HEK293 (cell line): ENCODE results near the gene ALDH8A1.

Experiments
- CTCF ChIA-PET: fragments of 350-600 bp; formaldehyde crosslinking; extraction: SDS; loops from one replicate; lab custom pipeline; 2021; ENCODE audit warnings: antibody characterized with exemption; lab: Yijun Ruan, JAX
- POLR2A ChIA-PET: fragments of 300-600 bp; formaldehyde crosslinking; extraction: SDS; loops from one replicate; lab custom pipeline; 2020; ENCODE audit warnings: antibody characterized with exemption, inconsistent platforms; lab: Yijun Ruan, JAX
- H3K27ac ChIP-seq: fragments of 200-500 bp; sonication (Bioruptor generic); 2 replicates; pipeline ENCODE4 v1.5.1; 2014; ENCODE audit warnings: low read depth, low read length, control low read depth, inconsistent platforms; ENCODE audit errors: extremely low read depth
- H3K36me3 ChIP-seq, 2 experiments: fragments of 200-500 bp in 1 of 2; sonication (Bioruptor generic) in 1 of 2; 1 replicate in 1 of 2; 2 replicates in 1 of 2; pipeline ENCODE4 v1.5.1; 2014 to 2017; ENCODE audit warnings: inconsistent platforms in 2 of 2, low read length in 2 of 2; ENCODE audit not compliant: control insufficient read depth in 2 of 2, insufficient read depth in 1 of 2
- H3K4me1 ChIP-seq: fragments of 200-500 bp; sonication (Bioruptor generic); 2 replicates; pipeline ENCODE4 v1.5.1; 2014; ENCODE audit warnings: mild to moderate bottlenecking, low read length, inconsistent platforms; ENCODE audit not compliant: control insufficient read depth, insufficient read depth
- H3K4me3 ChIP-seq: 2 replicates; pipeline ENCODE4 v1.5.1; 2011; ENCODE audit warnings: low read depth, mild to moderate bottlenecking, control low read depth, low read length, moderate library complexity
- H3K9me3 ChIP-seq: fragments of 200-500 bp; sonication (Bioruptor generic); 2 replicates; pipeline ENCODE4 v1.5.1; 2014; ENCODE audit warnings: low read depth, low read length, inconsistent platforms; ENCODE audit not compliant: control insufficient read depth, insufficient read depth
- GLI4 ChIP-seq: fragments of 450-650 bp; formaldehyde crosslinking; IDR thresholded peaks from 2 replicates; pipeline ENCODE4 v1.5.1; 2016; ENCODE audit warnings: missing biosample characterization, missing genetic modification characterization
- OSR2 ChIP-seq: fragments of 450-650 bp; formaldehyde crosslinking; IDR thresholded peaks from 2 replicates; pipeline ENCODE4 v1.5.1; 2016; ENCODE audit warnings: missing biosample characterization, missing genetic modification characterization
- PRDM1 ChIP-seq: fragments of 450-650 bp; formaldehyde crosslinking; IDR thresholded peaks from 2 replicates; pipeline ENCODE4; 2016; ENCODE audit warnings: missing biosample characterization, missing genetic modification characterization
- REPIN1 ChIP-seq: fragments of 450-650 bp; formaldehyde crosslinking; IDR thresholded peaks from 2 replicates; pipeline ENCODE4 v1.5.1; 2017; ENCODE audit warnings: missing biosample characterization, missing genetic modification characterization, low read depth
- SCRT1 ChIP-seq: fragments of 450-650 bp; formaldehyde crosslinking; IDR thresholded peaks from 2 replicates; pipeline ENCODE4 v1.5.1; 2016; ENCODE audit warnings: missing biosample characterization, missing genetic modification characterization, borderline replicate concordance
- ZBTB17 ChIP-seq: fragments of 450-650 bp; formaldehyde crosslinking; IDR thresholded peaks from 2 replicates; pipeline ENCODE4 v1.5.1; 2016; ENCODE audit warnings: missing biosample characterization, missing genetic modification characterization
- ZFP37 ChIP-seq: fragments of 450-650 bp; formaldehyde crosslinking; IDR thresholded peaks from 2 replicates; pipeline ENCODE4 v1.5.1; 2016; ENCODE audit warnings: missing biosample characterization, missing genetic modification characterization
- ZNF121 ChIP-seq: fragments of 450-650 bp; formaldehyde crosslinking; IDR thresholded peaks from 2 replicates; pipeline ENCODE4 v1.5.1; 2016; ENCODE audit warnings: missing biosample characterization, missing genetic modification characterization
- ZNF16 ChIP-seq: fragments of 450-650 bp; formaldehyde crosslinking; IDR thresholded peaks from 2 replicates; pipeline ENCODE4 v1.5.1; 2016; ENCODE audit warnings: low read depth, missing biosample characterization, missing genetic modification characterization
- ZNF292 ChIP-seq: fragments of 450-650 bp; formaldehyde crosslinking; IDR thresholded peaks from 2 replicates; pipeline ENCODE4 v1.5.1; 2016; ENCODE audit warnings: low read depth, missing biosample characterization, missing genetic modification characterization, borderline replicate concordance
- ZNF48 ChIP-seq: fragments of 450-650 bp; formaldehyde crosslinking; IDR thresholded peaks from 2 replicates; pipeline ENCODE4 v1.5.1; 2016; ENCODE audit warnings: missing biosample characterization, missing genetic modification characterization
- ZNF529 ChIP-seq: fragments of 450-650 bp; formaldehyde crosslinking; IDR thresholded peaks from 2 replicates; pipeline ENCODE4 v1.5.1; 2017; ENCODE audit warnings: missing genetic modification characterization, missing biosample characterization; ENCODE audit not compliant: insufficient replicate concordance
- ZNF558 ChIP-seq: fragments of 450-650 bp; formaldehyde crosslinking; IDR thresholded peaks from 2 replicates; pipeline ENCODE4 v1.5.1; 2016; ENCODE audit warnings: missing biosample characterization, missing genetic modification characterization
- ZNF658 ChIP-seq: fragments of 450-650 bp; formaldehyde crosslinking; IDR thresholded peaks from 2 replicates; pipeline ENCODE4; 2016; ENCODE audit warnings: missing biosample characterization, missing genetic modification characterization
- ZNF791 ChIP-seq: fragments of 450-650 bp; formaldehyde crosslinking; IDR thresholded peaks from 2 replicates; pipeline ENCODE4 v1.5.1; 2016; ENCODE audit warnings: missing biosample characterization, missing genetic modification characterization
- ZXDB ChIP-seq: fragments of 450-650 bp; formaldehyde crosslinking; IDR thresholded peaks from 2 replicates; pipeline ENCODE4 v1.5.1; 2016; ENCODE audit warnings: missing biosample characterization, missing genetic modification characterization
- TF ChIP-seq, protein P1 (sequence below): fragments of 450-650 bp; formaldehyde crosslinking; IDR thresholded peaks from 2 replicates; pipeline ENCODE4 v1.5.1; 2017; ENCODE audit warnings: missing biosample characterization, missing genetic modification characterization
- TF ChIP-seq, protein P2 (sequence below): sonication (generic); formaldehyde crosslinking; IDR thresholded peaks from 2 replicates; pipeline ENCODE4 v1.8.1; 2022; ENCODE audit warnings: mild to moderate bottlenecking, moderate library complexity, missing genetic modification reagents
- TF ChIP-seq, protein P3 (sequence below): fragments of 450-650 bp; formaldehyde crosslinking; IDR thresholded peaks from 2 replicates; pipeline ENCODE4 v1.5.1; 2016; ENCODE audit warnings: missing biosample characterization, missing genetic modification characterization
- TF ChIP-seq, protein P4 (sequence below): fragments of 450-650 bp; formaldehyde crosslinking; IDR thresholded peaks from 2 replicates; pipeline ENCODE4 v1.5.1; 2016; ENCODE audit warnings: missing biosample characterization, missing genetic modification characterization, borderline replicate concordance
- TF ChIP-seq, protein P5 (sequence below): fragments of 450-650 bp; formaldehyde crosslinking; IDR thresholded peaks from 2 replicates; pipeline ENCODE4 v1.5.1; 2016; ENCODE audit warnings: missing biosample characterization, missing genetic modification characterization
- TF ChIP-seq, protein P6 (sequence below): fragments of 450-650 bp; formaldehyde crosslinking; IDR thresholded peaks from 2 replicates; pipeline ENCODE4 v1.5.1; 2016; ENCODE audit warnings: missing biosample characterization, missing genetic modification characterization

Gene ALDH8A1

DNA sequence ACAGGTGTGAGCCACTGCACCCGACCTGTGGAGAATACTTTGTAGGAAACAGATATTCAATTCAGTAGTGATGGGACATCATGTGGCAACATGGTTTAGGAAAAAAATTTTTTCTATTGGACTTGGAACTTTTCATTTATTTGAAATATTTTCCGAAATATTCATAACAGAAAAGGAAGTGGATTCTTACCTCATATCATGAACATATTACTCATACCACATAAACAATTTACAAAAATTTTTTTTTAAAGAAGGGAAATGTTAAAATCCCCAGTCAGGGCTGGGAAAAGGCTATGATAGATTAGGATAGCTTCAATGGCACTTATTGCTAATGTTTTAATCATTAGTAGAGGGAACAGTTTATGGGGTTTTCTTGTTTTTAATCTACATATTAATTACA is 6.8 kb upstream of the ALDH8A1 start:
- Histone ChIP-seq H3K27ac (no peak overlapping the region), H3K4me3 (no peak overlapping the region), H3K36me3 (peaks cover 0 to 11% of the 10 kb centered on the region in 2 experiments; a peak in 1 of 3 replicates), H3K4me1 (no peaks in the 10 kb centered on the region), H3K9me3 (no peaks in the 10 kb centered on the region)
- TF ChIP-seq, protein P1, sequence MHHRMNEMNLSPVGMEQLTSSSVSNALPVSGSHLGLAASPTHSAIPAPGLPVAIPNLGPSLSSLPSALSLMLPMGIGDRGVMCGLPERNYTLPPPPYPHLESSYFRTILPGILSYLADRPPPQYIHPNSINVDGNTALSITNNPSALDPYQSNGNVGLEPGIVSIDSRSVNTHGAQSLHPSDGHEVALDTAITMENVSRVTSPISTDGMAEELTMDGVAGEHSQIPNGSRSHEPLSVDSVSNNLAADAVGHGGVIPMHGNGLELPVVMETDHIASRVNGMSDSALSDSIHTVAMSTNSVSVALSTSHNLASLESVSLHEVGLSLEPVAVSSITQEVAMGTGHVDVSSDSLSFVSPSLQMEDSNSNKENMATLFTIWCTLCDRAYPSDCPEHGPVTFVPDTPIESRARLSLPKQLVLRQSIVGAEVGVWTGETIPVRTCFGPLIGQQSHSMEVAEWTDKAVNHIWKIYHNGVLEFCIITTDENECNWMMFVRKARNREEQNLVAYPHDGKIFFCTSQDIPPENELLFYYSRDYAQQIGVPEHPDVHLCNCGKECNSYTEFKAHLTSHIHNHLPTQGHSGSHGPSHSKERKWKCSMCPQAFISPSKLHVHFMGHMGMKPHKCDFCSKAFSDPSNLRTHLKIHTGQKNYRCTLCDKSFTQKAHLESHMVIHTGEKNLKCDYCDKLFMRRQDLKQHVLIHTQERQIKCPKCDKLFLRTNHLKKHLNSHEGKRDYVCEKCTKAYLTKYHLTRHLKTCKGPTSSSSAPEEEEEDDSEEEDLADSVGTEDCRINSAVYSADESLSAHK (tag by site-specific recombination), result no peak
- TF ChIP-seq ZNF16 (tag by site-specific recombination) (no peak), GLI4 (no peak), ZNF121 (tag by site-specific recombination) (no peak), ZNF529 (no peak)
- POLR2A ChIA-PET, result no interaction called here
- CTCF ChIA-PET, result interaction anchor here (0.7 to 1.1 kb wide), 2 partner anchors 10 to 16 kb away, joined by 3 read pairs; no protein-coding TSS in a partner anchor

DNA sequence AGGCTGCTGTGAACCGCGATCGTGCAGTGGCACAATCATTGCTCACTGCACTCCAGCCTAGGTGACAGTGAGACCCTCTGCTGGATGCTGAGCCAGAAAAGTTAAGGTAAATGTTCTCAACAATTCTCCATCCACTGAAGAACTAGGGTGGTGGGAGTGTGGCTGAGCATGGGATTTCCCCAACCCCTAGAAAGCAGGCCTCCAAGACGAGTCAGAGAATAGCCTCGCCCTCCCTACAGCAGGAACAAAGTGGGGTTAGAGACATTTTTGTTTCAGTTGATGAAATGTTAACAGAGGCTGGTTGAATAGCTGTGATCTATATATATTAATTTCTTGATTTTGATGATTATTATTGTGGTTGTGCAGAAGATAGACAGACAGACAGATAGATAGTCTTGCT is 6.1 kb upstream of the ALDH8A1 start:
- TF ChIP-seq ZNF658 (tag by site-specific recombination) (no peak), ZNF16 (tag by site-specific recombination) (no peak), ZFP37 (no peak), ZBTB17 (no peak), ZXDB (no peak), ZNF558 (tag by site-specific recombination) (no peak), ZNF48 (tag by site-specific recombination) (no peak), ZNF292 (tag by site-specific recombination) (no peak), PRDM1 (tag by site-specific recombination) (no peak), ZNF529 (no peak), ZNF791 (tag by site-specific recombination) (no peak), SCRT1 (tag by site-specific recombination) (no peak), OSR2 (tag by site-specific recombination) (no peak), REPIN1 (tag by site-specific recombination) (no peak)
- TF ChIP-seq, protein P2, sequence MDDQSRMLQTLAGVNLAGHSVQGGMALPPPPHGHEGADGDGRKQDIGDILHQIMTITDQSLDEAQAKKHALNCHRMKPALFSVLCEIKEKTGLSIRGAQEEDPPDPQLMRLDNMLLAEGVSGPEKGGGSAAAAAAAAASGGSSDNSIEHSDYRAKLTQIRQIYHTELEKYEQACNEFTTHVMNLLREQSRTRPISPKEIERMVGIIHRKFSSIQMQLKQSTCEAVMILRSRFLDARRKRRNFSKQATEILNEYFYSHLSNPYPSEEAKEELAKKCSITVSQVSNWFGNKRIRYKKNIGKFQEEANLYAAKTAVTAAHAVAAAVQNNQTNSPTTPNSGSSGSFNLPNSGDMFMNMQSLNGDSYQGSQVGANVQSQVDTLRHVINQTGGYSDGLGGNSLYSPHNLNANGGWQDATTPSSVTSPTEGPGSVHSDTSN (CRISPR knock-in tag), result no peak
- TF ChIP-seq, protein P3, sequence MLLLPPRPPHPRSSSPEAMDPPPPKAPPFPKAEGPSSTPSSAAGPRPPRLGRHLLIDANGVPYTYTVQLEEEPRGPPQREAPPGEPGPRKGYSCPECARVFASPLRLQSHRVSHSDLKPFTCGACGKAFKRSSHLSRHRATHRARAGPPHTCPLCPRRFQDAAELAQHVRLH, result no peak
- TF ChIP-seq, protein P4, sequence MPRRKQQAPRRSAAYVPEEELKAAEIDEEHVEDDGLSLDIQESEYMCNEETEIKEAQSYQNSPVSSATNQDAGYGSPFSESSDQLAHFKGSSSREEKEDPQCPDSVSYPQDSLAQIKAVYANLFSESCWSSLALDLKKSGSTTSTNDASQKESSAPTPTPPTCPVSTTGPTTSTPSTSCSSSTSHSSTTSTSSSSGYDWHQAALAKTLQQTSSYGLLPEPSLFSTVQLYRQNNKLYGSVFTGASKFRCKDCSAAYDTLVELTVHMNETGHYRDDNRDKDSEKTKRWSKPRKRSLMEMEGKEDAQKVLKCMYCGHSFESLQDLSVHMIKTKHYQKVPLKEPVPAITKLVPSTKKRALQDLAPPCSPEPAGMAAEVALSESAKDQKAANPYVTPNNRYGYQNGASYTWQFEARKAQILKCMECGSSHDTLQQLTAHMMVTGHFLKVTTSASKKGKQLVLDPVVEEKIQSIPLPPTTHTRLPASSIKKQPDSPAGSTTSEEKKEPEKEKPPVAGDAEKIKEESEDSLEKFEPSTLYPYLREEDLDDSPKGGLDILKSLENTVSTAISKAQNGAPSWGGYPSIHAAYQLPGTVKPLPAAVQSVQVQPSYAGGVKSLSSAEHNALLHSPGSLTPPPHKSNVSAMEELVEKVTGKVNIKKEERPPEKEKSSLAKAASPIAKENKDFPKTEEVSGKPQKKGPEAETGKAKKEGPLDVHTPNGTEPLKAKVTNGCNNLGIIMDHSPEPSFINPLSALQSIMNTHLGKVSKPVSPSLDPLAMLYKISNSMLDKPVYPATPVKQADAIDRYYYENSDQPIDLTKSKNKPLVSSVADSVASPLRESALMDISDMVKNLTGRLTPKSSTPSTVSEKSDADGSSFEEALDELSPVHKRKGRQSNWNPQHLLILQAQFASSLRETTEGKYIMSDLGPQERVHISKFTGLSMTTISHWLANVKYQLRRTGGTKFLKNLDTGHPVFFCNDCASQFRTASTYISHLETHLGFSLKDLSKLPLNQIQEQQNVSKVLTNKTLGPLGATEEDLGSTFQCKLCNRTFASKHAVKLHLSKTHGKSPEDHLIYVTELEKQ (tag by site-specific recombination), result no peak
- TF ChIP-seq, protein P5, sequence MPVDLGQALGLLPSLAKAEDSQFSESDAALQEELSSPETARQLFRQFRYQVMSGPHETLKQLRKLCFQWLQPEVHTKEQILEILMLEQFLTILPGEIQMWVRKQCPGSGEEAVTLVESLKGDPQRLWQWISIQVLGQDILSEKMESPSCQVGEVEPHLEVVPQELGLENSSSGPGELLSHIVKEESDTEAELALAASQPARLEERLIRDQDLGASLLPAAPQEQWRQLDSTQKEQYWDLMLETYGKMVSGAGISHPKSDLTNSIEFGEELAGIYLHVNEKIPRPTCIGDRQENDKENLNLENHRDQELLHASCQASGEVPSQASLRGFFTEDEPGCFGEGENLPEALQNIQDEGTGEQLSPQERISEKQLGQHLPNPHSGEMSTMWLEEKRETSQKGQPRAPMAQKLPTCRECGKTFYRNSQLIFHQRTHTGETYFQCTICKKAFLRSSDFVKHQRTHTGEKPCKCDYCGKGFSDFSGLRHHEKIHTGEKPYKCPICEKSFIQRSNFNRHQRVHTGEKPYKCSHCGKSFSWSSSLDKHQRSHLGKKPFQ (tag by site-specific recombination), result no peak
- TF ChIP-seq, protein P6, sequence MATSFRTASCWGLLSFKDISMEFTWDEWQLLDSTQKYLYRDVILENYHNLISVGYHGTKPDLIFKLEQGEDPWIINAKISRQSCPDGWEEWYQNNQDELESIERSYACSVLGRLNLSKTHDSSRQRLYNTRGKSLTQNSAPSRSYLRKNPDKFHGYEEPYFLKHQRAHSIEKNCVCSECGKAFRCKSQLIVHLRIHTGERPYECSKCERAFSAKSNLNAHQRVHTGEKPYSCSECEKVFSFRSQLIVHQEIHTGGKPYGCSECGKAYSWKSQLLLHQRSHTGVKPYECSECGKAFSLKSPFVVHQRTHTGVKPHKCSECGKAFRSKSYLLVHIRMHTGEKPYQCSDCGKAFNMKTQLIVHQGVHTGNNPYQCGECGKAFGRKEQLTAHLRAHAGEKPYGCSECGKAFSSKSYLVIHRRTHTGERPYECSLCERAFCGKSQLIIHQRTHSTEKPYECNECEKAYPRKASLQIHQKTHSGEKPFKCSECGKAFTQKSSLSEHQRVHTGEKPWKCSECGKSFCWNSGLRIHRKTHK (tag by site-specific recombination), result no peak
- Histone ChIP-seq H3K4me3 (no peak overlapping the region), H3K9me3 (no peaks in the 10 kb centered on the region), H3K36me3 (peaks cover 0 to 8% of the 10 kb centered on the region in 2 experiments; a peak in 1 of 3 replicates), H3K27ac (no peak overlapping the region), H3K4me1 (no peaks in the 10 kb centered on the region)
- ChIA-PET POLR2A (no interaction called here), CTCF (interaction anchor here (0.6 kb wide), 1 partner anchor 15 kb away, joined by 3 read pairs; no protein-coding TSS in a partner anchor)
